ENCODE measurements around the gene TMEM114.

Gene TMEM114

DNA sequence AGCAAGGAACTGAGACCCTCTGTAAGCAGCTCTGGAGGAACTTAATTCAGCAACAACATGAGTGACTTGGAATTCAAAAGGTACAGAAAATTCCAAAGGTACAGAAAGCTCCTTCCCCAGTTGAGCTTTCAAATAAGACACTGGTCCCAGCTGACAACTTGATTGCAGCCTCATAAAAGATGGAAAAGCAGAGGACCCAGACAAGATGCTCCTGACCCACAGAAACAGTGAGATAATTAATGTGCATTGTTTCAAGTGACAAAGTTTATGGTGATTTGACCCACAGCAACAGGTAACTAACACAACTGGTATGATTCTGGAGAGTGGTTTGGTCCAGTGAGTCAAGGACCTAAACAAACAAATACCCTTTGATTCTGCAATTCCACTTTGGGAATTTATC, 15.2 kb upstream of the TMEM114 start:
- Histone ChIP-seq H3K27me3 (ENCODE audit: control insufficient read depth, insufficient read depth, low read length) (peaks cover 13% of the 10 kb centered on the region), H3K9me3 (replicated peaks; ENCODE audit: low read length) (no peaks in the 10 kb centered on the region)

DNA sequence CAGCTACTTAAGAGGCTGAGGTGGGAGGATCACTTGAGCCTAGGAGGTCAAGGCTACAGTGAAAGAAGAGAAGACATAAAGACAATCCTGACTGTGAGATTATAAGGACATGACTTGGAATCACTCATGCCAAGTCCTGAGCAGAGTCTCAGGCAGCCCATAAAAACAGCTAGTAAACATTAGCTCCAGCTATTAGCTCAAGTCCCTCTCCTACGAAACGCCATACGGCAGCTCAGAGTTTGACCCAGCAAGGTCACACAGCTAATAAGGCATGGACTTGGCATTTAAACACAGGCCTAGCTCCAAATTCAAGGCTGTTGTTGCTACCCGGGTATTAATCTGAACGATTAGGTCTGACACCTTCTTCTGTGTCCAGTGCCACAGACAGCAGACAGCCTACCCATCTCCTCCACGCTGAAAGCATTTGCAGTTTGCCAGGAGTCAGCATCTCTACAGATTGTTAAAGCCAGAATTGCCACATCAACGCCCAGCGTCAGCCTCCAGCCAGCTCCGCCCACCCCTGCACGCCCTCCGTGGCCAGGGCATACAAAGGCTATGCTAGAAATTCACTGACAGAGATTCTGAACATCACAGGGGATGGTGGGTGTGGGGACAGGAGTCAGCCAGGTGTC, 9.9 kb upstream of the TMEM114 start:
- H3K9me3 ChIP-seq (replicated peaks; ENCODE audit: low read length) = no peaks in the 10 kb centered on the region
- no peak overlapping the region for H3K4me3 ChIP-seq (ENCODE audit: low read length)
- H3K9ac ChIP-seq (ENCODE audit: low read depth, low read length) = no peak overlapping the region
- H3K27me3 ChIP-seq (ENCODE audit: control insufficient read depth, insufficient read depth, low read length) = peaks cover 11% of the 10 kb centered on the region
- no peak overlapping the region for H3K4me2 ChIP-seq (ENCODE audit: low read length)
- H3K36me3 ChIP-seq (ENCODE audit: insufficient read depth, low read length) = no peaks in the 10 kb centered on the region
- H3K4me1 ChIP-seq (ENCODE audit: control insufficient read depth, insufficient read depth, low read length) = no peaks in the 10 kb centered on the region

More for the DNA sequence above, 15.2 kb upstream of the TMEM114 start:
- Histone ChIP-seq H3K36me3 (ENCODE audit: insufficient read depth, low read length) (no peaks in the 10 kb centered on the region), H3K4me3 (ENCODE audit: low read length) (no peak overlapping the region), H3K4me1 (ENCODE audit: control insufficient read depth, insufficient read depth, low read length) (no peaks in the 10 kb centered on the region), H3K4me2 (ENCODE audit: low read length) (no peak overlapping the region), H3K9ac (ENCODE audit: low read depth, low read length) (no peak overlapping the region)

DNA sequence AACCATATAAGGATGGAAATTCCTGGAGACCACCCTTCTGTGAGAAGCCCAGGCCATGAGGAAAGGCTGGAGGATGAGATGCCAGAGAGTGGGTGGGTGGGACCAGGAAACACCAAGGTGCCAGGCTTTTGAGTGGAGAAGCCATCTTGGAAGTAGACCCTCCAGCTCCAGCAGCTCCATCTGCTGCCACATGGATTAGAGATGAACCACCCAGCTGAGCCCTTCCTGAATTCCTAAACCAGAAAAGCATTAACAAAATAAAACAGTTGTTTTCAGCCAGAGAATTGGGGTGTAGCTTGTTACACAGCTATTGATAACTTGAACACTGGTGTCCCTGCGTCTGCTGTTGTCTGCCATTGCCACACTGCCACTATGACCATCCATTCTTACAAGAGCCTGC, 6.3 kb upstream of the TMEM114 start:
- Histone ChIP-seq H3K27me3 (ENCODE audit: control insufficient read depth, insufficient read depth, low read length) (peaks cover 8% of the 10 kb centered on the region), H3K4me2 (ENCODE audit: low read length) (no peak overlapping the region), H3K4me1 (ENCODE audit: control insufficient read depth, insufficient read depth, low read length) (no peaks in the 10 kb centered on the region), H3K9ac (ENCODE audit: low read depth, low read length) (no peak overlapping the region), H3K9me3 (replicated peaks; ENCODE audit: low read length) (no peaks in the 10 kb centered on the region), H3K36me3 (ENCODE audit: insufficient read depth, low read length) (no peaks in the 10 kb centered on the region), H3K4me3 (ENCODE audit: low read length) (no peak overlapping the region)

DNA sequence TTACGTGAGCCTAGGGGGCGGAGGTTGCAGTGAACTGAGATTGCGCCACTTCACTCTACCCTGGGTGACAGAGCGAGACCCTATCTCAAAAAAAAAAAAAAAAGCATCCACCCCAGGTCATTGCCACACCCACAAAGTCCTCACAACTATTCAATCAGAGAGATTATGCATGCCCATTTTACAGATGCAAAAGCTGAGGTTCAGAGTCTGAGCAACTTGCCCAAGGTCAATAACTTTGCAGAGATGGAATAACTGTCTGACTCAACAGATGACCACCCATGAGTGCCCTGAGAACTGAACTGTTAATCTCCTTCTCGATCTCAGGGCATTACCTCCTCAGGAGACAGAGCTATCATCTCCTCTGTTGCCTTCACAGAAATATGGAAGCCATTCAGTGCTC, 5.5 kb upstream of the TMEM114 start:
- H3K4me1 ChIP-seq (ENCODE audit: control insufficient read depth, insufficient read depth, low read length) = no peaks in the 10 kb centered on the region
- H3K4me2 ChIP-seq (ENCODE audit: low read length) = no peak overlapping the region
- no peak overlapping the region for H3K4me3 ChIP-seq (ENCODE audit: low read length)
- H3K36me3 ChIP-seq (ENCODE audit: insufficient read depth, low read length) = no peaks in the 10 kb centered on the region
- H3K27me3 ChIP-seq (ENCODE audit: control insufficient read depth, insufficient read depth, low read length) = peaks cover 8% of the 10 kb centered on the region
- H3K9me3 ChIP-seq (replicated peaks; ENCODE audit: low read length) = no peaks in the 10 kb centered on the region
- H3K9ac ChIP-seq (ENCODE audit: low read depth, low read length) = no peak overlapping the region

DNA sequence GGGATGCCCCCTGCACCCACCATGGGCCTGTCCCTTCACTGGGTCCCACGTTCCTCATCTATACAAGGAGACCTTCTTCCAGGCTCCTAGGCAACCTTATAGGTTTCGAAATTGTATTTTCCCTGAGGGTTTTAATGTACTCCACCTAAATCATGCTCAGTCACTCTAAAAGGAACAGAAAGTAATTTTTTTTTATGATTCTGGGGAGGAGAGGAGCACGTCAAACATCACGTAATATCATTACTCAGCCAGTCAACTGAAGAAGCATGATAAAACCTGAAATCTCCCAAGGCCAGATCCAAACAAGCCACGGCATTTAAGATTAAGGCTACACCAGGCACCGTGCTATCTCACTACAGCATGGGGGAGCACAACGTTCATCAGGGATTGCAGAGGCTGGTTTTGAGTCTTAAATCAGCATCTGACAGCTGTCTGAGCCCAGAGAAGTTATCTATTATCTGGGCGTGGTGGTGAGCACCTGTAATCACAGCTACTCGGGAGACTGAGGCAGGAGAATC, 3.9 kb upstream of the TMEM114 start:
- Histone ChIP-seq H3K4me3 (ENCODE audit: low read length) (no peak overlapping the region), H3K9ac (ENCODE audit: low read depth, low read length) (no peak overlapping the region), H3K4me1 (ENCODE audit: control insufficient read depth, insufficient read depth, low read length) (no peaks in the 10 kb centered on the region), H3K9me3 (replicated peaks; ENCODE audit: low read length) (no peaks in the 10 kb centered on the region), H3K4me2 (ENCODE audit: low read length) (no peak overlapping the region), H3K27me3 (ENCODE audit: control insufficient read depth, insufficient read depth, low read length) (peaks cover 23% of the 10 kb centered on the region), H3K36me3 (ENCODE audit: insufficient read depth, low read length) (no peaks in the 10 kb centered on the region)

DNA sequence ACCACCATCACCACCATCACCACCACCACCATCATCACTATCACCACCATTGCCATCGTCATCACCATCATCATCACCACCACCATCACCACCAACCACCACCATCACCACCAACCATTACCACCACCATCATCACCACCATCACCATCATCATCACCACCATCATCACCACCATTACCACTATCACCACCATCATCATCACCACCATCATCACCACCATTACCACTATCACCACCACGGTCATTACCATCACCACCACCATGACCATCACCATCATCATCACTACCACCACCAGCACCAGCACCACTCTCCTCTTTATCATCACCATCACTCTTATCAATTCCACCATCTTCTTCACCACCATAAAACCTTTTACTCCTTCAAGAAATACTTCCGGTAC, 1.1 kb upstream of the TMEM114 start:
- no peaks in the 10 kb centered on the region for H3K9me3 ChIP-seq (replicated peaks; ENCODE audit: low read length)
- no peak overlapping the region for H3K4me3 ChIP-seq (ENCODE audit: low read length)
- H3K4me1 ChIP-seq (ENCODE audit: control insufficient read depth, insufficient read depth, low read length) = no peaks in the 10 kb centered on the region
- no peaks in the 10 kb centered on the region for H3K36me3 ChIP-seq (ENCODE audit: insufficient read depth, low read length)
- peaks cover 36% of the 10 kb centered on the region for H3K27me3 ChIP-seq (ENCODE audit: control insufficient read depth, insufficient read depth, low read length)
- no peak overlapping the region for H3K4me2 ChIP-seq (ENCODE audit: low read length)
- no peak overlapping the region for H3K9ac ChIP-seq (ENCODE audit: low read depth, low read length)

DNA sequence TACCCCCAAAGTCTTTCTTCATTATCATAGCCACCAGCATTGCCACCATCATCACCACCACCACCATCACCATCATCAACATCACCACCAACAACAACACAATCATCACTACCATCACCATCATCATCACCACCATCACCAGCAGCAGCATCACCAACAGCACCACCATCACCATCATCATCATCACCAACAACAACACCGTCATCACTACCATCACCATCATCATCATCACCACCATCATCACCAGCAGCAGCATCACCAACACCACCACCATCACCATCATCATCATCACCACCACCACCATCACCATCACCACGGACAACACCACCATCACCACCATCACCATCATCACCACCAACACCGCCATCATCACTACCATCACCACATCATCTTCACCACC, 500 bp upstream of the TMEM114 start:
- H3K4me2 ChIP-seq (ENCODE audit: low read length) = no peak overlapping the region
- H3K27me3 ChIP-seq (ENCODE audit: control insufficient read depth, insufficient read depth, low read length) = peaks cover 40% of the 10 kb centered on the region
- no peak overlapping the region for H3K4me3 ChIP-seq (ENCODE audit: low read length)
- H3K4me1 ChIP-seq (ENCODE audit: control insufficient read depth, insufficient read depth, low read length) = no peaks in the 10 kb centered on the region
- H3K36me3 ChIP-seq (ENCODE audit: insufficient read depth, low read length) = no peaks in the 10 kb centered on the region
- no peak overlapping the region for H3K9ac ChIP-seq (ENCODE audit: low read depth, low read length)
- H3K9me3 ChIP-seq (replicated peaks; ENCODE audit: low read length) = no peaks in the 10 kb centered on the region

DNA sequence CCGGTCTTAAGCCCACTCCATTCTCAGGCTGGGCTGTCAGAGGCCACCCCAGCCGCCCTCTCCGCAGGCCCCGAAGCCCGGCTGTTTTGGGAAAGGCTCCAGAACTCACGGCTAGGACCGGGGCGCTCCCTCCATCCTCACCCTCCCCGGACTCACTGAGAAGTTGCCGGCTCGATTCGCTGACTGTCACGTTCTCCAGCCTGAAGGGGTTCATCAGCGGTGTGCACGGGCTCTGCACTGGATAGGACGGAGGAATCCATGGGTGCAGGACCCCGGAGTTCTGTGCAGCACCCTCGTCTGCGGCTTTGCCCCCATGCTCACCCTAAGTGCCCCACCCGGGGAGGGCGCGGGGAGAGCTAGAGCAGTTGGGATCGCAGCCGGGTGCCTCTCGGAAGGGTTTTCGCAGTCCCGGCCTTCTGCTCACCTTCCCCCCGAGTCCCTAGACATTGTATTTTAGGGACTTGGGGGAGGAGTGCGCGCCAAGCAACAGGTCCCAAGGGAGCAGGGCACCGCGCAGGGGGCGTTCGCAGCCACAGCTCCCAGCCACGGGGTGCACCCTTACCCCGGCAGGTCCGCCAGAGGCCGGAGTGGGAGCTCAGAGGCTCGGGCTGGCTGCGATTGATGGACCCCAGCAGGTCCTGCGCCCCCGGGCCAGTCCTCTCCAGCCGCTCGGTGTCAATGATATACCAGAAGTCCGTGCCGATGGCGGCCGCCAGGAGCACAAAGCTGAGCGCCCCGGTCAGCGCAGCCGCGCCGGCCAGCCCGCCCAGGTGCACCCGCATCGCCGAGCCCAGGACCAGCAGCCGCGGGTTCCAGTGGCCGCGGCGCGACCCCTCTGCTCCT, 1.0 kb downstream of the TMEM114 start:
- Histone ChIP-seq H3K4me1 (ENCODE audit: control insufficient read depth, insufficient read depth, low read length) (no peaks in the 10 kb centered on the region), H3K4me2 (ENCODE audit: low read length) (no peak overlapping the region), H3K4me3 (ENCODE audit: low read length) (no peak overlapping the region), H3K9me3 (replicated peaks; ENCODE audit: low read length) (no peaks in the 10 kb centered on the region), H3K27me3 (ENCODE audit: control insufficient read depth, insufficient read depth, low read length) (peaks cover 43% of the 10 kb centered on the region), H3K36me3 (ENCODE audit: insufficient read depth, low read length) (no peaks in the 10 kb centered on the region), H3K9ac (ENCODE audit: low read depth, low read length) (no peak overlapping the region)

DNA sequence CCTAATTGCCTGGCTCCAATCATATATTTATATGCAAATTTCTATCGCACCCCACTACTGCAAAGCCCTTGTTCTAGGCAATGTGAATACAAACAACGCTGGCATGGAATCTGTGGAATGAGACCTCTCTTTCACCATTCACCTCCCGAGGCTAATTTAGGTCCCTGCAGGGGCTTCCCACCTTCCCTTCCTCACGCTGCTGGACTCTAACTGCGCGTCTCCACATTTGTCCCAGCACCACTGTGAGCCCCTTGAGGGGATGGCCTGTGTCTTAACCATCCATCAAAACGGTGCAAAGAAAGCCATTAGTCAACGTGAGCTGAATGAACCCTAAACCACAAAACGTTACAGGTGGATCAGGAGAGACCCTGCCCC, 1.6 kb downstream of the TMEM114 start:
- Histone ChIP-seq H3K4me1 (ENCODE audit: control insufficient read depth, insufficient read depth, low read length) (no peaks in the 10 kb centered on the region), H3K4me2 (ENCODE audit: low read length) (no peak overlapping the region), H3K4me3 (ENCODE audit: low read length) (no peak overlapping the region), H3K9me3 (replicated peaks; ENCODE audit: low read length) (no peaks in the 10 kb centered on the region), H3K27me3 (ENCODE audit: control insufficient read depth, insufficient read depth, low read length) (peaks cover 43% of the 10 kb centered on the region), H3K9ac (ENCODE audit: low read depth, low read length) (no peak overlapping the region), H3K36me3 (ENCODE audit: insufficient read depth, low read length) (no peaks in the 10 kb centered on the region)

DNA sequence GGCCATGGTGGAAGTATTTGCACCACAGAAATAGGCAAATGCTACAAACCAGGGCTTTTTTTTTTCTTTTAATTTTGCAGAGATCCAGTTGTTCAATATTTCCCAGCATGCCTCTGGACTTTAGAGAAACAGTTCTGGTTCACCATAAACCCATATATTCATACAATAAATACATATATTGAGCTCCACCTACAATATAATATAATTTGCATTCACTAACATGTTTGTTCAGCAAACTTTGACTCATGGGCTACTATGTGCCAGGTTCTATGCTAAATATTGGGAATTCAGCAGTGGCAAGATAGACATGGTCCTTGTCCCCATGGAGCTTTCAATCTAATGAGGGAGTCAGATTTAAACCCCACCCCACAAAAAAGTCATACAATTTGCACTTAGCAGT, 3.2 kb downstream of the TMEM114 start:
- Histone ChIP-seq H3K4me1 (ENCODE audit: control insufficient read depth, insufficient read depth, low read length) (no peaks in the 10 kb centered on the region), H3K27me3 (ENCODE audit: control insufficient read depth, insufficient read depth, low read length) (peaks cover 43% of the 10 kb centered on the region), H3K9ac (ENCODE audit: low read depth, low read length) (no peak overlapping the region), H3K9me3 (replicated peaks; ENCODE audit: low read length) (no peaks in the 10 kb centered on the region), H3K36me3 (ENCODE audit: insufficient read depth, low read length) (no peaks in the 10 kb centered on the region), H3K4me3 (ENCODE audit: low read length) (no peak overlapping the region), H3K4me2 (ENCODE audit: low read length) (no peak overlapping the region)

DNA sequence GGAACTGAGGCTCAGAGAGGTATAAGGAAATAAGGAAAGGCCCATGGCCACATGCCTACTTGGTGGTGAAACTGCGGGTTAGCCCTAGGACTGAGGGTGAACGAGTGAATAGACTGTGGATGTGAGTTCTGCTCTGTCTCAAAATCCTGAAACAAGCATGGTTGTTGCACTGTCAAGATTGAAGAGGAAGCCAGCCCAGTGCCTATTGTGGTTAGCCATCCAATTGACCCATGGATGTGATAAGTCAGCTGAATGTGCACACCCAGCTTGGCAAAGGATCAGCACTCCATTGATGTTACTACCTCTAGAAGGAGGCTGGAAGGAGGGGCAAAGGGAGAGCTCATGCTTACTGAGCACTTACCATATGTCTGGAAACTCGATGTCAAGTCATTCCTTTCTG, 4.5 kb downstream of the TMEM114 start:
- no peak overlapping the region for H3K9ac ChIP-seq (ENCODE audit: low read depth, low read length)
- H3K4me3 ChIP-seq (ENCODE audit: low read length) = no peak overlapping the region
- peaks cover 43% of the 10 kb centered on the region for H3K27me3 ChIP-seq (ENCODE audit: control insufficient read depth, insufficient read depth, low read length)
- H3K4me2 ChIP-seq (ENCODE audit: low read length) = no peak overlapping the region
- H3K9me3 ChIP-seq (replicated peaks; ENCODE audit: low read length) = no peaks in the 10 kb centered on the region
- H3K36me3 ChIP-seq (ENCODE audit: insufficient read depth, low read length) = no peaks in the 10 kb centered on the region
- H3K4me1 ChIP-seq (ENCODE audit: control insufficient read depth, insufficient read depth, low read length) = no peaks in the 10 kb centered on the region

DNA sequence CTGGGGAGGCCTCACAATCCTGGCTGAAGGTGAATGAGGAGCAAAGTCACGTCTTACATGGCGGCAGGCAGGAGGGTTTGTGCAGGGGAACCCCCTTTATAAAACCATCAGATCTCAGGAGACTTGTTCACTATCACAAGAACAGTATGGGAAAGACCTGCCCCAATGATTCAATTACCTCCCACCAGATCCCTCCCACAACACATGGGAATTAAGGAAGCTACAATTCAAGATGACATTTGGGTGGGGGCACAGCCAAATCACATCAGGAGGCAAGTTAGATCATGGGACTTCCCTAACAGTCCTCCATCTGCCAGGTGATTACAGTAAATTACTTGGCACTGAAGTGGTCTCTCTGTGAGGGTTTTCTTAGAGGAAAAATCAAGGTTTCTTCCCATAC, 5.3 kb downstream of the TMEM114 start:
- peaks cover 35% of the 10 kb centered on the region for H3K27me3 ChIP-seq (ENCODE audit: control insufficient read depth, insufficient read depth, low read length)
- H3K9me3 ChIP-seq (replicated peaks; ENCODE audit: low read length) = no peaks in the 10 kb centered on the region
- no peaks in the 10 kb centered on the region for H3K36me3 ChIP-seq (ENCODE audit: insufficient read depth, low read length)
- no peak overlapping the region for H3K4me2 ChIP-seq (ENCODE audit: low read length)
- H3K4me3 ChIP-seq (ENCODE audit: low read length) = no peak overlapping the region
- H3K9ac ChIP-seq (ENCODE audit: low read depth, low read length) = no peak overlapping the region
- H3K4me1 ChIP-seq (ENCODE audit: control insufficient read depth, insufficient read depth, low read length) = no peaks in the 10 kb centered on the region
